HEK293T (cell line): Measurements from ENCODE around the gene RPS6KB1.
A peak's percentile ranks its signal among the peaks of the same experiment; 100 is the strongest.

Source experiments
- CTCF ChIA-PET: fragments of 350-600 bp; formaldehyde crosslinking; extraction: SDS; loops from one replicate; lab custom pipeline; 2021; ENCODE audit warnings: antibody characterized with exemption, inconsistent platforms; lab: Yijun Ruan, JAX
- POLR2A ChIA-PET: fragments of 350-600 bp; formaldehyde crosslinking; extraction: SDS; loops from one replicate; lab custom pipeline; 2020; ENCODE audit warnings: antibody characterized with exemption, inconsistent platforms; lab: Yijun Ruan, JAX
- DNase-seq: peaks from one replicate; pipeline ENCODE4 v3.0.0; 2012; ENCODE audit warnings: mixed read lengths; ENCODE audit errors: extremely low spot score
- ARNT ChIP-seq: fragments of 450-650 bp; IDR thresholded peaks from 2 replicates; pipeline ENCODE4 v1.6.1; 2017; ENCODE audit warnings: mild to moderate bottlenecking
- BHLHE40 ChIP-seq: fragments of 450-650 bp; IDR thresholded peaks from 2 replicates; pipeline ENCODE4 v1.6.1; 2016; ENCODE audit warnings: mild to moderate bottlenecking, moderate library complexity, borderline replicate concordance
- CTBP1 ChIP-seq: fragments of 450-650 bp; IDR thresholded peaks from 2 replicates; pipeline ENCODE4 v1.6.1; 2016; ENCODE audit warnings: borderline replicate concordance
- ELF4 ChIP-seq: fragments of 450-650 bp; IDR thresholded peaks from 2 replicates; pipeline ENCODE4 v1.6.1; 2017; ENCODE audit warnings: antibody characterized with exemption
- FOXA1 ChIP-seq: fragments of 450-650 bp; IDR thresholded peaks from 2 replicates; pipeline ENCODE4 v1.6.1; 2016; ENCODE audit warnings: mild to moderate bottlenecking
- FOXK2 ChIP-seq: fragments of 450-650 bp; IDR thresholded peaks from 2 replicates; pipeline ENCODE4 v1.6.1; 2016; ENCODE audit warnings: mild to moderate bottlenecking
- FOXM1 ChIP-seq: fragments of 450-650 bp; IDR thresholded peaks from 2 replicates; pipeline ENCODE4 v1.6.1; 2017; ENCODE audit warnings: mild to moderate bottlenecking, borderline replicate concordance
- HDGF ChIP-seq: fragments of 450-650 bp; IDR thresholded peaks from 2 replicates; pipeline ENCODE4 v1.6.1; 2017; ENCODE audit warnings: antibody characterized with exemption, borderline replicate concordance
- L3MBTL2 ChIP-seq: fragments of 450-650 bp; conservative IDR thresholded peaks from 2 replicates; pipeline ENCODE4 v1.6.1; 2016; ENCODE audit warnings: mild to moderate bottlenecking
- LEF1 ChIP-seq: fragments of 450-650 bp; IDR thresholded peaks from 2 replicates; pipeline ENCODE4 v1.6.1; 2017; ENCODE audit warnings: mild to moderate bottlenecking, borderline replicate concordance
- NFRKB ChIP-seq: fragments of 450-650 bp; IDR thresholded peaks from 2 replicates; pipeline ENCODE4 v1.6.1; 2016; ENCODE audit warnings: mild to moderate bottlenecking, moderate library complexity
- SP1 ChIP-seq: fragments of 450-650 bp; IDR thresholded peaks from 2 replicates; pipeline ENCODE4 v1.6.1; 2017
- SUZ12 ChIP-seq: fragments of 450-650 bp; IDR thresholded peaks from 2 replicates; pipeline ENCODE4 v1.6.1; 2016; ENCODE audit warnings: mild to moderate bottlenecking
- TARDBP ChIP-seq: fragments of 450-650 bp; IDR thresholded peaks from 2 replicates; pipeline ENCODE4 v1.6.1; 2016
- ZNF384 ChIP-seq: fragments of 450-650 bp; IDR thresholded peaks from 2 replicates; pipeline ENCODE4 v1.6.1; 2016
- TF ChIP-seq, protein P1 (sequence below): fragments of 450-650 bp; IDR thresholded peaks from 2 replicates; pipeline ENCODE4 v1.6.1; 2016

Gene RPS6KB1

GRCh38 chr17:59892924-59893675, at the start of gene RPS6KB1, which contains the start of gene TUBD1:
Gene RPS6KB1 (plus strand): TSS chr17:59893121. CDS start chr17:59893185, 64 bp downstream.
Gene TUBD1 (minus strand): TSS chr17:59892943. CDS start chr17:59891002, 1,941 bp downstream.
- POLR2A ChIA-PET, result interaction anchor here (0.6 to 1.4 kb wide), 6 partner anchors 9 to 185 kb away, joined by 3 read pairs; partner anchors contain the start of genes PTRH2, RNFT1 and VMP1
- CTCF ChIA-PET, result interaction anchor here (0.7 to 1.0 kb wide), 2 partner anchors 23 to 563 kb away, joined by 4 to 9 read pairs; no protein-coding TSS in a partner anchor
- peak; percentile 69 for TF ChIP-seq L3MBTL2
- no peak for TF ChIP-seq NFRKB
- peak; percentile 67; the same call in 1 of the 2 replicates for TF ChIP-seq ELF4
- peak; percentile 99 for DNase-seq

DNA sequence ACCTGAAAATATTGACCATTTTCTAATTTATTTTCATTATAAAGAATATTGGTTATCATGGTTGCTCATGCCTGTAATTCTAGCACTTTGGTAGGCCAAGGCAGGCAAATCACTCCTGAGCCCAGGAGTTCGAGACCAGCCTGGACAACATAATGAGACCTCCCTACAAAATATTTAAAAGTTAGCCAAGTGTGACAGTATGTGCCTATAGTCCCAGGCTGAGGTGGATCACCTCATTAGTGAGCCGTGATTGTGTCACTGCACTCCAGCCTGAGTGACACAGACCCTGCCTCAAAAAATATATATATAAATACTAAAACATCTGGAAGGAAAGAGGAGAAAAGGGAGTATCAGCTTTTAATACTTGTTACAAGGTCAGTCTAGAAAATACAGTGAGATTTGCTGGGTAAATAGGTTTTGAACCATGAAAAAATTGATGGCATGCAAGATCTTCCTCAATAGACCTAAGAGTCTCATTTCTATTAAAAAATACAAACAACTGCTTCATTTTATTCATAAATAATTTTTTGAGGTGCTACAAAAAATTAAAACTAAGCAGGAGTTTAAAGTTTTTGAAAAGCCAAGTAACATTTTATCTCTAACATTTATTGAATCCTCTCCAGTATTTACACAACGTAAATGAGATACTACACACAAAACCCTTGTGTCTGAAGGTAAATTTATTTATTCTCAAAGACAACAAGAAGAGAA, 47.9 kb upstream of the RPS6KB1 start:
- TF ChIP-seq CTBP1, result no peak
- no peak for TF ChIP-seq FOXA1
- no peak for TF ChIP-seq HDGF
- TF ChIP-seq LEF1, result no peak
- TF ChIP-seq SP1, result no peak
- TF ChIP-seq FOXK2, result no peak
- no peak for TF ChIP-seq NFRKB
- TF ChIP-seq BHLHE40, result no peak
- no peak for TF ChIP-seq TARDBP
- no peak for TF ChIP-seq ZNF384
- TF ChIP-seq, protein P1, sequence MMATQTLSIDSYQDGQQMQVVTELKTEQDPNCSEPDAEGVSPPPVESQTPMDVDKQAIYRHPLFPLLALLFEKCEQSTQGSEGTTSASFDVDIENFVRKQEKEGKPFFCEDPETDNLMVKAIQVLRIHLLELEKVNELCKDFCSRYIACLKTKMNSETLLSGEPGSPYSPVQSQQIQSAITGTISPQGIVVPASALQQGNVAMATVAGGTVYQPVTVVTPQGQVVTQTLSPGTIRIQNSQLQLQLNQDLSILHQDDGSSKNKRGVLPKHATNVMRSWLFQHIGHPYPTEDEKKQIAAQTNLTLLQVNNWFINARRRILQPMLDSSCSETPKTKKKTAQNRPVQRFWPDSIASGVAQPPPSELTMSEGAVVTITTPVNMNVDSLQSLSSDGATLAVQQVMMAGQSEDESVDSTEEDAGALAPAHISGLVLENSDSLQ, result no peak
- no peak for TF ChIP-seq L3MBTL2
- no peak for TF ChIP-seq ELF4
- no peak for TF ChIP-seq FOXM1
- no peak for TF ChIP-seq ARNT
- TF ChIP-seq SUZ12, result no peak
- POLR2A ChIA-PET, result no interaction called here
- CTCF ChIA-PET, result interaction anchor here (0.6 to 1.1 kb wide), 2 partner anchors 59 to 91 kb away, joined by 3 to 4 read pairs; no protein-coding TSS in a partner anchor
- no peak for DNase-seq

DNA sequence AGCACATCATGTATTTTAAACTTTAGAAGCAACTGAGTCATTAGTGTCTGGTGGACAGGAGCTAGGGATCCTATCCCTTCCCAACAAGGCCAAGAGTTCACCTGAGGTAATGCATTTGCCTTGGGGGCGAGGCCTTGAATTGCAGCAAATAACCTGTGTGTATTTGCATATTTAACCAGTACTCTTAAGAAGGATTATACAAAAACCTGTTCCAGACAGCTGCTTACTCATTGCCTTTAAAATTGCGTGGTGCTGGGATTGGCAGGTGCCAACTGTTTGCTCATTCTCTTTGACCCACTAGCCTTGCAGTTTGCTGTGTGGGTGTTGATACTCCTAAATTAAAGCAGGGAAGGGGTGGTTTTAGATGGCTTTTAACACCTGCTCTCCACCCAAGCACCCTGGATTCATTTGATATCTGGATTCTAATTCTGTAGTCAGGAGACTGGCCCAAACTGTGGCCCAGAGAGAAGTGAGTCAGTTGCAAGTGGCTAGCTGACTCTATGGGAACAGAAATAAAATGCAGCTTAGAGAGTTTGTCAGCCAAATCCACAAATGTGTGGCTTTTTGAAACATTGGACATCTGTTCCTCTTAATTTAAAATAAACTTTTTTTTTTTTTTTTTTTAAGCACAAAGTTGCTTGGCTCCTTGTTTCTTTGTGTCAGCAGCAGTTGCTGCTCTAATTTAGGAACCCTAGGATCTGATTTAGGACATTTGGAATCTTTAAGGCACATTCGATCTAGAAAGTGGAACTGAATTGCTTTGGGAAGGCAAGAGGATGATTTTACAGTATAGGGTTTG, 47.1 kb upstream of the RPS6KB1 start:
- DNase-seq, result no peak
- TF ChIP-seq, protein P1, result no peak
- no peak for TF ChIP-seq SP1
- no peak for TF ChIP-seq FOXM1
- no peak for TF ChIP-seq SUZ12
- TF ChIP-seq L3MBTL2, result no peak
- TF ChIP-seq FOXK2, result no peak
- ChIA-PET CTCF (interaction anchor here (0.6 to 1.2 kb wide), 4 partner anchors 8 to 92 kb away, joined by 3 to 4 read pairs (median 3); no protein-coding TSS in a partner anchor), POLR2A (no interaction called here)

- ChIA-PET POLR2A (no interaction called here), CTCF (interaction anchor here (1.0 to 1.2 kb wide), 2 partner anchors 9 to 42 kb away, joined by 3 read pairs; no protein-coding TSS in a partner anchor)
- no peak for DNase-seq
- TF ChIP-seq ARNT (no peak), FOXK2 (no peak), TARDBP (no peak), CTBP1 (no peak), NFRKB (no peak), SUZ12 (no peak), L3MBTL2 (no peak), FOXA1 (no peak), ELF4 (no peak), FOXM1 (no peak), BHLHE40 (no peak), SP1 (no peak), LEF1 (no peak), HDGF (no peak), ZNF384 (no peak)
- TF ChIP-seq, protein P1, result no peak
Observed at GRCh38 chr17:59846394-59847165, 46.3 kb upstream of the RPS6KB1 start.

- POLR2A ChIA-PET, result interaction anchor here (0.6 kb wide), 1 partner anchor 62 kb away, joined by 3 read pairs; no protein-coding TSS in a partner anchor
Observed at GRCh38 chr17:59848385-59848668, 44.6 kb upstream of the RPS6KB1 start.

More at GRCh38 chr17:59848385-59848668, 44.6 kb upstream of the RPS6KB1 start:
- TF ChIP-seq ARNT (no peak), CTBP1 (no peak), NFRKB (no peak), HDGF (no peak), FOXK2 (no peak), FOXM1 (no peak)
- CTCF ChIA-PET, result no interaction called here
- no peak for DNase-seq
